Measurements from ENCODE around the gene P4HTM.

Gene P4HTM

GRCh38 chr3:48983096-48983495, 6.9 kb upstream of the P4HTM start:
- TF ChIP-seq CTCF (IDR thresholded peaks at IDR 0.05; ENCODE audit: extremely low read depth, missing control alignments): no peak
- DNase-seq (ENCODE audit: low spot score): no peak

GRCh38 chr3:48984663-48985062, 5.4 kb upstream of the P4HTM start:
- DNase-seq (ENCODE audit: low spot score): no peak

GRCh38 chr3:48985831-48986376, 4.1 kb upstream of the P4HTM start:
- no peak for TF ChIP-seq CTCF (IDR thresholded peaks at IDR 0.05; ENCODE audit: extremely low read depth, missing control alignments)
- DNase-seq (ENCODE audit: low spot score): no peak

More at GRCh38 chr3:48984663-48985062, 5.4 kb upstream of the P4HTM start:
- TF ChIP-seq CTCF (IDR thresholded peaks at IDR 0.05; ENCODE audit: extremely low read depth, missing control alignments): no peak

GRCh38 chr3:48989126-48989795, 780 bp upstream of the P4HTM start:
- no peak for TF ChIP-seq CTCF (IDR thresholded peaks at IDR 0.05; ENCODE audit: extremely low read depth, missing control alignments)
- no peak for DNase-seq (ENCODE audit: low spot score)

GRCh38 chr3:48990636-48991469, 812 bp downstream of the P4HTM start:
- DNase-seq (ENCODE audit: low spot score): peak; percentile 51
- no peak for TF ChIP-seq CTCF (IDR thresholded peaks at IDR 0.05; ENCODE audit: extremely low read depth, missing control alignments)

- DNase-seq (ENCODE audit: low spot score): no peak
- no peak for TF ChIP-seq CTCF (IDR thresholded peaks at IDR 0.05; ENCODE audit: extremely low read depth, missing control alignments)
Measured at GRCh38 chr3:48991851-48992545, 2.0 kb downstream of the P4HTM start.
